ENCODE measurements around the gene DISC1. TPM values are rescaled to one million over a fixed set of nuclear protein-coding genes. Genes with fewer than 3 reads are reported as not detected.

Gene DISC1
- total RNA-seq, 4 donors from 2014 or later = 9.6 to 27.9 (median 13.0) TPM

DNA sequence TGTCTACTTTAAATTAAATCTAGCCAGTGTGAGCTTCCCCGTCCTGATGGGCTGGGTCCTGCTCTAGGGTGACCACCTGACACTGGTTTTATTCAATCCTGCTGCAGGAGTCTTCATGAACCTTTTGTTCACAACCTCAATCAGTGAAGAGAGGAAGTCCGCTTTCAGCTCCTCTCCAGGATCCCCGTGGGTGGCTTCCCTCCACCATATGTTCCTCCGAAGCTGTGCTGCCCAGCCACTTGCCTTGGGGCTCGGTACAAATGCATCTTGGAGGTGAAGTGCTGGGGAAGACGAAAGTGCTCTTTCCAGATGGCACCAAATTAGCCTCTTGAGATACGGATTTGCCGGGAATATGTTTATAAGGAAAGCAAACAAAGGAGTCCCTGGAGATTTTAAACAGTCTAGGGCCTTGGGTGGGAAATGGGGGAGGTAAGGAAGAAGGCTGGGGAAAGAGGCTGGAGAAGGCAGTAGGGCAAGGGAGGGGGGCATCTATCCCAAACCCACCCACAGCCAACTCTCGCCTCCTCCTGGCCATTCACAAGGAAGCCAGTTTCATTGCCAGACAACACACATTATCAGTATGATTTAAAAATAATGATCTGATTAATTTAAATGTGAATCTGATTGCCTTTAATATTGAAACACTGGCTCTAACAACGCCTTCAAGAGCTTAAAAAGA, 430.8 kb downstream of the DISC1 start:
- no peak for ATAC-seq (ENCODE audit: low FRiP score)
- DNase-seq (ENCODE audit: low spot score) = no peak
- TF ChIP-seq, protein P1, sequence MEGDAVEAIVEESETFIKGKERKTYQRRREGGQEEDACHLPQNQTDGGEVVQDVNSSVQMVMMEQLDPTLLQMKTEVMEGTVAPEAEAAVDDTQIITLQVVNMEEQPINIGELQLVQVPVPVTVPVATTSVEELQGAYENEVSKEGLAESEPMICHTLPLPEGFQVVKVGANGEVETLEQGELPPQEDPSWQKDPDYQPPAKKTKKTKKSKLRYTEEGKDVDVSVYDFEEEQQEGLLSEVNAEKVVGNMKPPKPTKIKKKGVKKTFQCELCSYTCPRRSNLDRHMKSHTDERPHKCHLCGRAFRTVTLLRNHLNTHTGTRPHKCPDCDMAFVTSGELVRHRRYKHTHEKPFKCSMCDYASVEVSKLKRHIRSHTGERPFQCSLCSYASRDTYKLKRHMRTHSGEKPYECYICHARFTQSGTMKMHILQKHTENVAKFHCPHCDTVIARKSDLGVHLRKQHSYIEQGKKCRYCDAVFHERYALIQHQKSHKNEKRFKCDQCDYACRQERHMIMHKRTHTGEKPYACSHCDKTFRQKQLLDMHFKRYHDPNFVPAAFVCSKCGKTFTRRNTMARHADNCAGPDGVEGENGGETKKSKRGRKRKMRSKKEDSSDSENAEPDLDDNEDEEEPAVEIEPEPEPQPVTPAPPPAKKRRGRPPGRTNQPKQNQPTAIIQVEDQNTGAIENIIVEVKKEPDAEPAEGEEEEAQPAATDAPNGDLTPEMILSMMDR (IDR thresholded peaks at IDR 0.05) = no peak

- no peak for ATAC-seq (ENCODE audit: low FRiP score)
- TF ChIP-seq, protein P1 (IDR thresholded peaks at IDR 0.05) = no peak
- DNase-seq (ENCODE audit: low spot score) = no peak
Measured at GRCh38 chr1:232057896-232058274, 431.3 kb downstream of the DISC1 start.

DNA sequence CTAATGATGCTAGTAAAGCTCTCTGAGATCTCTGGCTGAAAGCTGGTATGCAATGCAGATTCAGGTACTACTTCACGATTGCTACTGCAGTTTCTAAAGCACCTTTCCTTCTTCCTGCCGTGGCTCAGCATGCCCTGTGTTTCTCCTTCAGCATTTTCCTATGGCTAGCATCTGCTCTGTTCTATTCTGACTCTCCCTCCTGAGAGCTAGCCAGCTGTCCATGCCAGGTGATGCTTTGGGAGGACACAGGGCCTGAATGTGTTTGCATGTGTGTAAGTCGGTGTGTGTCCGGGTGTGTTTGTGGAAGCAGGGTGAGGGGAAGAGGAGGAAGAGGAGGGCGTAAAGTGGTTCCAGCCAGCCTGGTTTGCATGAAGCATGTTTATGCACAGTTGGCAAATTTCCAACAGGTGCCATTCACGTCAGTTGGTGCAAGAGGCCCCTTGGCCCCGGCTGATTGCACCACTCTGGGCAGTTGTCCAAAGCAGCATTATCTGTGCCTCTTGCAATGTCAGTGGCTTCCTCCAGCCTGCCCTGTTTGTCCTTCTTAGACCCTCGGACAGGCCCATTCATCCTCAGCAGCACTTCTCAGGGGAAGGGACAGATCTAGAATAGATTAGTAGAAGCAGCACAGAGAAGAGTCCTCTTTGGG, 433.3 kb downstream of the DISC1 start:
- DNase-seq (ENCODE audit: low spot score) (no peak), ATAC-seq (ENCODE audit: low FRiP score) (no peak)
- TF ChIP-seq, protein P1 (IDR thresholded peaks at IDR 0.05) = no peak

- DNase-seq (ENCODE audit: low spot score) = no peak
- no peak for ATAC-seq (ENCODE audit: low FRiP score)
- TF ChIP-seq, protein P1 (IDR thresholded peaks at IDR 0.05) = no peak
Measured at GRCh38 chr1:232062967-232063366, 436.4 kb downstream of the DISC1 start.

DNA sequence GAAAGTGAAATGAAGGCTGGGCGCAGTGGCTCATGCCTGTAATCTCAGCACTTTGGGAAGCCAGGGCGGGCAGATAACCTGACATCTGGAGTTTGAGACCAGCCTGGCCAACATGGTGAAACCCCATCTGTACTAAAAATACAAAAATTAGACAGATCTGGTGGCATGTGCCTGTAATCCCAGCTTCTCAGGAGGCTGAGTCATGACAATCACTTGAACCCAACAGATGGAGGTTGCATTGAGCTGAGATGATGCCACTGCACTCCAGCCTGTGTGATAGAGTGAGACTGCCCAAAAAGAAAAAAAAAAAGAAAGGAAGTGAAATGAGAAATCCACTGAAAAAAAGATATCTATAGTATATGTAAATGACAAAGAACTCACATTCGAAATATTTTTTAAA, 439.9 kb downstream of the DISC1 start:
- TF ChIP-seq, protein P1 (IDR thresholded peaks at IDR 0.05) = no peak
- ATAC-seq (ENCODE audit: low FRiP score) = no peak
- DNase-seq (ENCODE audit: low spot score) = no peak

- TF ChIP-seq, protein P1 (IDR thresholded peaks at IDR 0.05) = no peak
- no peak for DNase-seq (ENCODE audit: low spot score)
- no peak for ATAC-seq (ENCODE audit: low FRiP score)
Measured at GRCh38 chr1:232074265-232074664, 447.7 kb downstream of the DISC1 start.

DNA sequence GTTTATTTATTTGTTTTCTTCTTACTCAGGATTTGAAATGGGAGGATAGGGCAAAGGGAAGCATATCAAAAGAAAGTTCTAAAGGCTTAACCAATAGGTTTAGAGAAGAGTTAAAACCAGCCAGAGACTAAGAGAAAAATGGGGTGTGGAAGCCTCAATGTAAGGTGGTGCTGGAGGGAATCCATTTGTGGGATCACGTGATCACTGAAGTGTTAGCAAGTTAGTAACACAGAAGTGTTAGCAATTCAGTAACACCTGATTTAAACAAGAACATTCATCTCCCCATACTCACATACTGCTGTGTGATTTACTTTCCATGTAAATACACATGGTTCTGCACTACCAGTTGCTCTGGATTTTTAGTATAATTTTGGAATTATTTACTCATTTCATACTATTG, 451.2 kb downstream of the DISC1 start:
- ATAC-seq (ENCODE audit: low FRiP score) (no peak), DNase-seq (ENCODE audit: low spot score) (no peak)
- TF ChIP-seq, protein P1 (IDR thresholded peaks at IDR 0.05) = no peak

Measured in omental fat pad (tissue), 4 donors.